ENCODE data around the gene HTR1B.

Gene HTR1B, protein sequence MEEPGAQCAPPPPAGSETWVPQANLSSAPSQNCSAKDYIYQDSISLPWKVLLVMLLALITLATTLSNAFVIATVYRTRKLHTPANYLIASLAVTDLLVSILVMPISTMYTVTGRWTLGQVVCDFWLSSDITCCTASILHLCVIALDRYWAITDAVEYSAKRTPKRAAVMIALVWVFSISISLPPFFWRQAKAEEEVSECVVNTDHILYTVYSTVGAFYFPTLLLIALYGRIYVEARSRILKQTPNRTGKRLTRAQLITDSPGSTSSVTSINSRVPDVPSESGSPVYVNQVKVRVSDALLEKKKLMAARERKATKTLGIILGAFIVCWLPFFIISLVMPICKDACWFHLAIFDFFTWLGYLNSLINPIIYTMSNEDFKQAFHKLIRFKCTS

DNA sequence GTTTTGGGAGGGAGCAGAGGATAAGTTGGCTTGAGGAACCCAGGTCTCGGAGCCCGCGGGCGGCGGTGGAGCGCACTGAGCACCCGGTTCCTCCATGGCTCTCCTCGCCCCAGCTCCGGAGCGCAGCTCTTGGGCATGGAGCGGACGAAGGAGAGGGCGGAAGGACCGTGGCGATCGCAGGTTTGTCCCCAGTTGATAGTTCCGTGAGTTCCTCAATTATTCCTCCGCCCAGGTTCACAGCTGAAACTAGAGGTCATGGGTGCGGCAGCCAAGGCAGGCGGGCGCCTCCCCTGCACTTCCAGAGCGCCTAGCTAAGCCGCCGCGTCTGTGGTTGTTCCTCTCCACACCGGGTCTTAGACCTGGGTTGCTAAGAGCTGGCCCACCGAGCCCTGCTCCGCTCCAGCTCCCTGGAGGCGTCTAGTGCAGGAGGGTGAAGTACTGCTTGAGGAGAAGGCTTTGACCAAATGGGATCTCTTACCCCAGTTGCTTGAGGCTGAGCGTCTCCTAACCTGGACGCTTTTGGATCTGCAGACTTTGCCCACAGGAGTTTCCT lies at the start of gene HTR1B:
Gene HTR1B, minus strand, starts transcription at position 184 of the 553 bp plus-strand sequence. Its CDS starts 88 bp downstream, at position 96.
- DNase-seq, result no peak

DNA sequence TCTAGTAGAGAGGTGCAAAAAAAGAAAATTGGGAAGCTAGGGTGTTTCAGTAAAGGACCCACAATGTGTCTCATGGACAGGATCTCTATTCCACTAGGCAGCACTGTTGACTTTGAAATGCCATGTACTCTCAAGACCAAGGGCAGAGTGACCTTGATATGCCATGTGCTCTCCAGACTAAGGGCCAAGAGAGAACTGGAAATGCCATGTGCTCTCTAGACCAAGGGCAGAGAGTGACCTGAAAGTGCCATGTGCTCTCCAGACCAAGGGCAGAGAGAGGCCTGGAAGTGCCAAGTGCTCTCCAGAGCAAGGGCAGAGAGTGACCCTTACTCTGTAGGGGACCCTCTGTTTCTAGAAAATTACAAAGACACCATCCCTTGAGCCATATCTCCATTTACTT lies 49.3 kb upstream of the HTR1B start:
- DNase-seq, result no peak

DNA sequence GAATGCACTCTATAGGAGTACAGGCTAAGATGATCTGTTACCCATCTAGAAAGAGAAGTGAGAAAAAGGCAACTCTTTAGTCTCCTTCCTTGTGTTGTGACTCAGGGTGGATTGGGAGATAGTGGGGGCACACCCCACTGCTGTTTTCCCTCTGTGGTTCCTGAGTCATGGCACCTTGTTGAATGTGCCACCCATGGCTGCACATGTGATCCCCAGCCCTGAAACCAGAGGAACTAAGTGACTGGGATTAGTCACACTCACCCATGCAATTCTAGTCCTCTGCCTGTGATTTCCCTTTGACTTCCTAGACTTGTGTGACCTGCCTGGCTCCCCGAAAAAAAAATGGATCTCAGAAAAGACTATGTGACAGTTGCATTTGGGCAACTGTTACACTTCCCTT lies 48.6 kb upstream of the HTR1B start:
- no peak for DNase-seq

DNA sequence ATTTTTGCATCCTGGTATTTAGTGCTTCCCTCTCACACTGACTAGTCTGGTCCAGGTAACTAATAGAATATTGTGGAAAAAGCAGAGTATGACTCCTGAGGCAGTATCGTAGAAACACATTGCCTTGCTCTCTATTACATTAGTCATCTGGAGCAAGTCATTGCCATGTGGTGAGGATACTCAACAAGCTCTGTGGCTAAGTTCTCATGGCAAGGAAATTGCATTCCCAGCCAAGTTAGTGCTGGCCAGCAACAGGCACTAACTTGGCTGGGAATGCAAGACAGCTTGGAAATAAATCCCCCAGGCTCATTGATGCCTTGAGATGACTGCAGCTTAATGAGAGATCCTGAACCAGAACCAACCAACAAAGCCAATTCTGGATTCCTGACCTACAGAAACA lies 39.7 kb upstream of the HTR1B start:
- no peak for DNase-seq

DNA sequence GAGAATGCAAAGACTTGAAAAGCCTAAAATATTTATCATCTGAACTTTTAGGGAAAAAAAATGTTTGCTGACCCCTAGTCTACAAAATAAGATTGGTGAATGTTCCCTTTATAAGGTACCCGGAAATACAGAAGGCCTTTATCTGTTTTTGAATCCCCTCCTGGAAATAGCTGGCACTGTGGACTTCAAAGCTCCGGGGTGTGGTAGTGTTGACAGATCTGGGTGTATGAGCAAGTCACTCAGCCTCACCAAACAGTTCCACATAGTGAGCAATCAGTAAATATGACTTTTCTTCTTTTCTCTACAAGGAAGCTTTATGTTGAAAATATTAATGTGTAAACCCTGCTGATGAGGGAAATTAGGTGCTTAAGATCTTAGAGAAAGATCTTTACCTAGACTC lies 29.2 kb upstream of the HTR1B start:
- no peak for DNase-seq

DNA sequence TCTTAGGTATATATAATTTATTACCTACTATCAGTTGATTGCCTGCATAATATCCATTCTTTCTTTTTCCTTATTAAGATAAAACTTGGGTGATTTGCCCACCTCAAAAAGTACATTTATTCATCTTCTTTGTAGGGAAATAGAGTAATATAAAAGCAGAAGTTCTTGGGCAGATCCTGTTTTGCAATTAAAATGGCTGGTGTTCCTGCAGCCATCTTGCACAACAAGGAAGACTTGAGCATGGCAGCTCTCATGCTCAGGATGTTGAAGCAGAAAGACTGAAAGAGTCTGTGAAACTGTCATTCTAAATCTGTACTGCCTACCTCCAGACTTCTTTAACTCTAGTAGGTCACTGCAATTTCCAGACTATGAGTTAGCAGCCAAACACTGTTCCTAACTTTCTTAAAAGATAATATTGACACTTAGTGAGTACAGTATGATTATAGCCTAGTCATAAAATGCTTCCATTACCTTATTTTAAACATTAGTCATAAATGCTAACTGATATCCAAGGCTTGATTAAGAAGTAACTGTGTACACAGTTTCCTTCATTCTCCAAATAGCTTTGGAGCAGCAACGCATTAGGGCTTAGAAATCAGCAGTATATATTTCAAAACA lies 24.6 kb upstream of the HTR1B start:
- no peak for DNase-seq

DNA sequence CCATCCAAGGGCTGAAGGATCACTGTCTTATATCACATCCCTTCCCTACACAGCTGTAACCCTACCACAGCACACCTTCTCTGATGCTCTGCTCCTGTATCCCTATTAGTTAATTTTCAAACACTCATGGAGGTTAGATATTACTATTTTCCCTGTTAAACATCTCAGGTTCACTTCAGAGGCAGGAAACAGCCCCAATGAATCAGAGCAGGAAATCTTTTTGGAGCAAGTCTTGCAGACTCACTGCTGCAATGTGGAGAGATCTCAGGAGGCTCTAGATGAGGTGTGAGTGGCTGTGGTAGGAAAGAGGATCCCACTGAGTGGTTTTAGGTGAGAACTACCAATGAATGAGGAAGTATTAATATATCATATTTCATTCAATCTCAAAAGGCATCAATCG lies 19.7 kb upstream of the HTR1B start:
- no peak for DNase-seq

DNA sequence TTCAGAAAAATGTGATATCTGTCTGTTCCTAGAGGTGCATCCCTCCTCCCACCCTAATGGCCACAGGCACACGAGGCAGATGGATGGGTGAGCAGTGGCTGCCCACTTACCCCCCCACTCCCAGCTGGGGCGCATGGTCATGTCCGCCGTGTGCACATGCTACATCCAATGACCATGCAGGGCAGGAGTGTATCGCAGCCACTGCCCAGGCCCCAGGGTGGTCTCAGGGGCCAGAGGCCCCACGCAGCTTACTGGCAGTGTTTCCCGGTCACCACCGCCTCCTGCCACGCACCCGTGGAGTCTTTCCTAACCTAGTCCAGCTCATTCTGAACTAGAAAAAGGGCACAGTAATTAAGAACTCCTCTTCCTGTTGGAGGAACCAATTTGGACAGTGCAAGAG lies 11.7 kb upstream of the HTR1B start:
- DNase-seq, result no peak

DNA sequence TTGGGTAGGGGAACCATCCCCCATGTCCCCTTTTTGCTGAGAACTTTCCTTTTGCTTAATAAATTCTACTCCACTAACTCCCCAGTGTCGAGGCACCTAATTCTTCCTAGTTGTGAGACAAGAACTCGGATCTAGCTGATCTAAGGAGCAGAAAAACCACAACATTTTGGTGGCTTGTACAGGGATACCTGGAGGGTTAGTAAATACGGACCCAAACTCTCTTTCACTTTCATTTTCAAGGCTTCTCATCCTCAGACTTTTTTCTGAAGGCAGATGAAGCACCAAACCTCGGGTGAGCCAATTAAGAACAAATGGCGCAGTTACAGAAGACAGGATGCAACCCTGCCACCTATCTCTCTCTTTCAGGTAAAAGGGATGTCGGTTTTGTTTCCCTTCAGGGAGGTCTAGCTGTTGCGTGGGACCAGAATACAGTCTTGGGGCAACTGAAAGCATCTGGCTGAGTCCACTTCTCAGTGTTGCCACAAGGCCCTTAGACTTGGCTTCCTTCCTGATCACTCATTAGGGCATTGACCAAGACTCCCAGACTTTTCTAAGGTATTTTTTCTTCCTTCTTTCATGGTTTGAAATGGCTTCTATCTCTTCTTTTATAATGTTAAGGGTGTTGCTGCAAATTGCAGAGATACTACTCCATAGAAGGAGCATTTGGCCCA lies 11.1 kb upstream of the HTR1B start:
- no peak for DNase-seq

DNA sequence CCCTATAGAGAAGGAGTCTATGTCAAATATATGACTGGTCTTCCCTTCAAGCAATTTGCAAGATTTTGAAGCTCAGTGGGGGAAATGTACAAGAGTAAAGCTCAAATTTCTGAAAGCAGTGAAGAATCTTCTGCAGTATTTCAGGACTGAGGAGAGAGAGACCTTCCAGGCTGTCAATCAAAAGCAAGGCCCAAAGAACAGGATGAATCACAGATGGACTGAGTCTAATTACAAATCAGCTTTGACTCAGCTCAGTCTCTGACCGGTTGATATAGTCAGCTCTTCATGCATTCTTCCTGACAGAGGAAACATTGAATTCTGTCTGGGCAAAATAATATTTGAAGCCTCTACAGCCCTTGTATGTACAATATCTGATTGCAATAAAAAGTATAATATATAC lies 7.7 kb upstream of the HTR1B start:
- DNase-seq, result no peak

DNA sequence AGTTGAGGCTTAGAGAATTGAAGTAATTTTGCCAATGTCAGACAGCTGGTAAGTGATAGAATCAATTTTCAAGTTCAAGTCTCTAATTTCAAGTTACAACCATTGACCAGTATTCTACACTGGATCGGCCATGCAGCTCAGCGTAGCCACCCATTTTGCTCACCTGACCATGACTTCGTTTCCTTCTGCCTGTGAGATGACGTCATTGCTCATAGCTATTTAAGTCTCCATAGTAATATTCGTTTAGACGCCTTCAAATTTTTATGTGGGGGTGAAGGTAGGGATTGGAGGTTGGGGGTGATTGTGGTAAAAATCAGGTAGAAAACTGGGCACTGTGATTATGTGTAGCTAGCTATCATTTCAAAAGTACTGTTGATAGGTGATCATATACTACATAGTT lies 5.6 kb upstream of the HTR1B start:
- DNase-seq, result no peak

DNA sequence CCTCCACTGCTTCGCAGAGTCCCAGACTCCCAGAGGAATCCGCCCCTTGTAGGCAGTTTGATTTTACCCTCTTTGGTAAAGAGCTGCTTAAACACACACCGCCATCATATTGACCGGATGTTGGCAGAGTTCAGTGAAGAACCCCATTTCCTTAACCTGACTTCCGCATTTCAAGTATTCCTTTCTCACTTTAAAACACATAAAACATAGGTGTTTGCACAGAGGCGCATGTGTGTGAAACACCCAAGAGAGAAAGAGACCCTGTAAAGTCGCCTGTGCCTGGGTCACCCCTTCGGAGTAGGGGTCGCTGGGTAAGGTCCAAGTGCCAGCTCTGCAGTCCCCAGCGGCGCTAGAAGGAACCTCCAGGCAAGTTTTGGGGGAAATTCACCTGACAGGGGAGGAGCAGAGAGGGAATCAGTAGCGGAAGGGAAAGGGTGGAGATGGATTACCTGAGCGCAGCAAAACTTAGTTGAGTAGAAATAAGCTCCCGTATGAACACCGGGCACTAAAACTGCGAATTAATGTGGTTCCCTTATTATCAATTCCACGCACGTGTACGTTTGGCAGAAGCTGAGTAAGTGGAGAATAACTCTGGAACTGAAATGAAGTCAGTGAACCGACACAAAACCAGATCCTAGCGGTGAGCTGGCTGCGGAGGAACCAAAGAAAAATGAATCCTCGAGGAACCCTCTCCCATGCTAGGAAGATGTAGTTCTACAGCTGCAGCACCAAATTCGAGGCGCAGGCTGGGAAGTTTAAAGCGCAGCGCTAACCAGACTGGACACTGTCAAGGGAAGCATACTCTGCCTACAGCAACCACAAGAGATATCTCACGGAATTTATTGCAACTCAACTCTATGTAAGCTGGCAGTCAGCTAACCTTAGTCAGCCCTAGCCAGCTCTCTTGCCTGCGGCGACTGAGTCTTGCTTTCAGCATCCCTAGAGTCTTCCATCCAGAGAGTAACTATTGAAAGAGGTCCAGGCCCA lies 3.5 kb upstream of the HTR1B start:
- no peak for DNase-seq

DNA sequence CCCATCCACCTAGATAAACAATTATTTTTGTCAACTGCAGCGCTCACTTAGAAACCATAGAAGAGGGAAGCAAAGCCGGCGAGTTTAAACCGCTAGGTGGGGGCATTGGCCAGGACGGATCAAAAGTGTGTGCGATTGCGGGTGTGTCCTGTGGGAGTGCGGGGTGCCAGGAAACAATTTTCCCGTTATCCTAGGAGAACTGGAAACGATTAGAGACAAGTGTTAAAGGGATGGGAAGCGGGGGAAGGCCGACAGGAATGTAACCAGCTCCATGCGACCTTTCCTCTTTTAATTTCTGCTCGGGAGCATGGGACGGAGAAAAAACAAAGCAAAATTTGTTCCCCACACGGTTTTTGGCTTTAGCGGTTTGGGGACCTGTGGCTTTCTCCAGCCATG lies 2.8 kb upstream of the HTR1B start:
- DNase-seq, result no peak

DNA sequence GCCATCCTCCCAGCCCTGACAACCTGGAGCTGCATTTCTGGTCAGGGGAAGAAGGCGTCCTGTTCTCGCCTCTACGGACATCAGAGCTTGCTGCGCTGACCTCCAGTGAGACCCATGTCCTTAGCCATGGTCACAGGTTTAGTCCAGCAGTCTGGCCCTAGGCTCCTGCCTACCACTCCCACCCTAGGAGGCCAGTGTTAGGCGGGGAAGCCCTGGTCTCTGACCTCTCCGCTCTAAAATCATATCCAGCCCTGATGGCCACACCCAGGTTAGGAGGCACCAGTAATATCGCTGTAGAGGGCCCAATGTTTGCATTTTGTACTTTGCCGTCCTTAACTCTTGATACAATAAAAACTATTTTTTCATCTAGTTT lies 1.2 kb upstream of the HTR1B start:
- no peak for DNase-seq

DNA sequence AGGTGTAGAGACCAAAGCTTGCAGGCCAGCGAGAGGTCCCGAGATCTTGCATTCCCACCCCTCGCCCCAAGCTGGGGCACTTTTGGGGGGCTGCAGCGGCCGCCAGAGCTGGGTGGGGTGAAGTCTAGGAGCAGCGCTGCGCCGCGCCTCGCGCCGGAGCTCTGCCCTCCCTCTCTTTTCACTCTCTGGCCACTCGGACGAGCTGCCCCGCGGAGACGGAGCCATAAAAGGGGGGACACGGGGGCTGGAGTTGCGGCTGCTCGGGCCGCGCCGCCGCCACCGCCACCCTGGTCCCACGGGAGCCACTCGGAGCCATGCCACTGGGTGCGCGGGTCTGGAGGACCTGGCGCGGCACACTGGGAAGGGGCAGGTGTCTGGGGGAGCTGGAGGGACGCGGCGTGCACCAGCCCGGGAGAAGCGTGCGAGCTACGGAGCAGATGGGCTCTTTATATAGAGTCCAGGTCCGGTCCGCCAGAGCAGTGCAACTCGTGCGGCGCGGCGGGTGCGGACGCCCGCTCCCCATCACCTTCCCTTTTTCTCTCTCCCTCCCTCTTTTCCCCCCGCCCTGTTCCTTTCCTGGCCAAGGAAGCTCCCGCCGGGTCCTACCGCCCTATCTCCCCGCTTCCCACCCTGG lies 687 bp upstream of the HTR1B start:
- no peak for DNase-seq

DNA sequence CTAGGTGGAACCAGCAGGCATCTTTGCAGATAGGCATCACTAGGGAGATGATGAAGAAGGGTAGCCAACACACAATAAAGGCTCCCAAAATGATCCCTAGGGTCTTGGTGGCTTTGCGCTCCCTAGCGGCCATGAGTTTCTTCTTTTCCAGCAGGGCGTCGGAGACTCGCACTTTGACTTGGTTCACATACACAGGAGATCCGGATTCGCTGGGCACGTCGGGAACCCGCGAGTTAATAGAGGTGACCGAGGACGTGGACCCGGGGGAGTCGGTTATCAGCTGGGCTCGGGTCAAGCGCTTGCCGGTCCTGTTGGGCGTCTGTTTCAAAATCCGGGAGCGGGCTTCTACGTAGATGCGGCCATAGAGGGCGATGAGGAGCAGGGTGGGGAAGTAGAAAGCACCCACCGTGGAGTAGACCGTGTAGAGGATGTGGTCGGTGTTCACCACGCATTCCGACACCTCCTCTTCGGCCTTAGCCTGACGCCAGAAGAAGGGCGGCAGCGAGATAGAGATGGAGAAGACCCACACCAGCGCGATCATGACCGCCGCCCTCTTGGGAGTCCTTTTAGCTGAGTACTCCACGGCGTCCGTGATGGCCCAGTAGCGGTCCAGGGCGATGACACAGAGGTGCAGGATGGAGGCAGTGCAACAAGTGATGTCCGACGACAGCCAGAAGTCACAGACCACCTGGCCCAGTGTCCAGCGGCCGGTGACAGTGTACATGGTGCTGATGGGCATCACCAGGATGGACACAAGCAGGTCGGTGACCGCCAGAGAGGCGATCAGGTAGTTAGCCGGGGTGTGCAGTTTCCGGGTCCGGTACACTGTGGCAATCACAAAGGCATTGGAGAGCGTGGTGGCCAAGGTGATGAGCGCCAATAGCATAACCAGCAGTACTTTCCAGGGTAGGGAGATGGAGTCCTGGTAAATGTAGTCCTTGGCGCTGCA lies 658 bp downstream of the HTR1B start:
- DNase-seq, result no peak

DNA sequence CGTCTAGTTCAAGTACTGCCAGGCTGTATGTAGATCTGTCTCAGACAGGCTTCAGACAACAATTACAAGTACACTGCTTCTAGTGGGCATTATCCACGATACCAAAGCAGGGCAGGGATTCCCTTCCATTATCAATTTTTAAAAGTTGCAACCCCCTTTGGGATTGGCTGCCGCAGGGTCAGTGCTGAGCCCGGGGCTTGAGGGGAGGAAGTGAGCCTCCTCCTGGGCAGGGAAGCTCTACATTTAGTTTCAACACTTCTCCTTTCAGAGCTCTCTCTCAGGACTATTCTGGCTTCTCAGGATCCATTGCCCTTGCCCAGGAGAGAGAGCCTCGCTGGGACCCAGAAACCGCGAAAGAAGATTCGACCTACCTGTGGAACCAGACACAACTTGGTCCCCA lies 1.5 kb downstream of the HTR1B start:
- DNase-seq, result no peak

DNA sequence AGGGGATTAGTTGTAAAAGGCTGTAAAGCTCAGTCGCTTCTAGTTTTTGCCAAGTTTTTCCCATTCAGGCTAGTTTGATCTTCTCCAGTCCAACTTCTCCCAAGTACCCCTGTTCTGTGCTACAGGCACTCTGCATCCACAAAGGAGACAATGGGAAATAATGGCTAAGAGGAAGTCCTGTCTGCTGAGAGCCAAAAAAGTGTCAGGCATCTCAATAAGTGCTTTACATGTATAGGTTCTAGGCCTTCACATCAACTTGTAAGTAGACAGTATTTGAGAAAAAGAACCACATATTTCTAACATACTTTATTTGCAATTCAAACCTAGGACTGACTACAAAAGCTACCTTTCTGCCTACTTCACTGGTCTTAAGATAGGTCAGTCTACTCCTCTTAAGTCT lies 4.9 kb downstream of the HTR1B start:
- no peak for DNase-seq

DNA sequence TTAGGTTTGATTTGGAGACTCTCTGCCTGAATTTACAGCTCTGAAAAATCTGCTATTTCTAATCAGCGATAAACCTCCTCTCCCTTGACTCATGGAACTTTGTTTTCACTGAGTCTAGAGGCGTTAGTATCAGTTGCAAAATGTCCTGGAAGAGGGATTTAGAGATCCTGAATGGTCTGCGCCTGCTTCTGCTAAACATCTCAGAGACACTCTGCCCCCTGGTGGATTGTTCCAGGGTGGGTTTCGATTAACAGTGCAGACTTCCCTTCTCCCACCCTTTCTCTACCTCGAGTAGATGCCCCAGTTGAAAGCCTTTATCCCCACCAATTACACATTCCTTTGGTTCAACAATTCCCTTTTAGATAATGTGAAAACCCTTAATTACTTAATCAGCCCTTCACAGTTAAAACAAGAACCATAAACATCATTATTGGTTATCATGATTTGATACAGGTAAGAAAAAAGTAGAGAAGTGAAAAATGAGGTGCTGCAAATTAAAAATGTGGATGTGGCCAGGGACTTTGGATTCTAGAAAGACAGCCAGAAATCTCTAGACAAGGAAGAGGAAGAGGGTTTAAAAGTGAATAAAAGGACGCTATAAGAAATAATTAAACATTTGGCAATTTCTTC lies 5.5 kb downstream of the HTR1B start:
- no peak for DNase-seq

DNA sequence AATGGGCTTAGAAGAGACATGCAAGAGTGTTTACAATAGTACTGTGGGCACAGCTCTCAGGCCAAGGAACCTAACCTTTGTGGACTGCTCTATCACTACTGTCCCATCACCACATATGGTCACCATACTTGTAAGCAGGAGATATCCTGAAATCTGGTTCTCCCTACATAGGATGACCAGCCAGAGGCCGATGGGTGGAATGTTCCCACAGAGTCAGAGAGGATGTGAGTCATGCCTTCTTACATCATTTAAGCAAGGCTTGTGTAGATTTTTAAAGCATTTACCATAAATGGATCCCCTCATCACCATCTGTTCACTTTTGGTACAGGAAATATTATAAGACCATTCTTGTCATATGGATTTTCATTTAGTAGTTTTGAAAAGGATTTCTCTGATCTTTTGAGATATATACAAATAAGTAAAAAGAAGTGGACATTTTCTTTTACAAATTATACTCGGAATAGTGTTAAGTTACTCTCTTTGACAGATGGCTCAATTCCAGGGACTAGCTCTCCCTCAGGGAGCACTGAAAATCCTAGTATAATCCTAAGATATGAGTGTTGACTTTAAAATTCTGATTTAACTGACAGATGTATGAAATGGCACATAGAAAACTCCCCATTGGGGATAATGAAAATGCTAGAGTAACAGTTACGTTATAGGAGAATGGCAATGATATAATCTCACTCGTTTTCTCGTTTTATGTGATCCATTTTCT lies 6.6 kb downstream of the HTR1B start:
- no peak for DNase-seq
